DND-41 (cell line): ENCODE results near the gene B3GALT6.

ENCODE experiments used
- ATAC-seq: fragments of 200-7000 bp; cut with Tn5 transposase; 3 replicates; pipeline ENCODE4 v1.9.1; 2021; ENCODE audit warnings: low read depth; ENCODE audit not compliant: insufficient read depth
- DNase-seq: peaks from one replicate; pipeline ENCODE4 v3.0.0-alpha.2; 2020
- H2AFZ ChIP-seq: 2 replicates; pipeline ENCODE4 v1.6.0; 2012; ENCODE audit warnings: low read depth, low read length
- H3K27ac ChIP-seq: 2 replicates; pipeline ENCODE4 v1.5.1; 2012; ENCODE audit warnings: low read length, inconsistent platforms
- H3K27me3 ChIP-seq: fragments of 200-600 bp; sonication (generic); 2 replicates; pipeline ENCODE4 v1.6.0; 2012; ENCODE audit warnings: low read length, mild to moderate bottlenecking, inconsistent platforms; ENCODE audit not compliant: insufficient read depth, poor library complexity
- H3K36me3 ChIP-seq: 2 replicates; pipeline ENCODE4 v1.5.1; 2012; ENCODE audit warnings: low read length, inconsistent platforms; ENCODE audit not compliant: insufficient read depth
- H3K4me1 ChIP-seq: 2 replicates; pipeline ENCODE4 v1.5.1; 2012; ENCODE audit warnings: mild to moderate bottlenecking, low read length; ENCODE audit not compliant: insufficient read depth
- H3K4me2 ChIP-seq: 2 replicates; pipeline ENCODE4 v1.6.0; 2012; ENCODE audit warnings: mild to moderate bottlenecking, moderate library complexity, low read length, inconsistent platforms; ENCODE audit not compliant: insufficient read depth
- H3K4me3 ChIP-seq, 2 experiments: fragments of 200-600 bp in 1 of 2; shearing (Covaris generic) in 1 of 2; 2 replicates each; pipeline ENCODE4 v1.5.1; 2012 to 2016; ENCODE audit warnings: inconsistent platforms in 2 of 2, low read length in 2 of 2, mild to moderate bottlenecking in 2 of 2, low read depth in 1 of 2, moderate library complexity in 1 of 2
- H3K79me2 ChIP-seq: 2 replicates; pipeline ENCODE4 v1.6.0; 2012; ENCODE audit warnings: low read length, inconsistent platforms; ENCODE audit not compliant: insufficient read depth
- H3K9ac ChIP-seq: 2 replicates; pipeline ENCODE4 v1.6.0; 2012; ENCODE audit warnings: low read depth, mild to moderate bottlenecking, inconsistent platforms, low read length, moderate library complexity
- H3K9me3 ChIP-seq: 2 replicates; pipeline ENCODE4 v1.5.1; 2012; ENCODE audit warnings: low read length, moderate library complexity, mild to moderate bottlenecking, inconsistent platforms; ENCODE audit not compliant: insufficient read depth, severe bottlenecking
- H4K20me1 ChIP-seq: 2 replicates; pipeline ENCODE4 v1.6.0; 2012; ENCODE audit warnings: low read length; ENCODE audit not compliant: insufficient read depth
- EZH2 ChIP-seq: IDR thresholded peaks from 3 replicates; pipeline ENCODE4 v1.6.1; 2012; ENCODE audit warnings: borderline replicate concordance, low read depth, mild to moderate bottlenecking, moderate library complexity, low read length, inconsistent platforms; ENCODE audit not compliant: severe bottlenecking
- TF ChIP-seq, protein P1 (sequence below): IDR thresholded peaks from 2 replicates; pipeline ENCODE4 v1.5.1; 2012; ENCODE audit warnings: borderline replicate concordance, low read length, moderate library complexity, mild to moderate bottlenecking; ENCODE audit not compliant: poor library complexity, severe bottlenecking; ENCODE audit errors: extremely low read depth

Gene B3GALT6

DNA sequence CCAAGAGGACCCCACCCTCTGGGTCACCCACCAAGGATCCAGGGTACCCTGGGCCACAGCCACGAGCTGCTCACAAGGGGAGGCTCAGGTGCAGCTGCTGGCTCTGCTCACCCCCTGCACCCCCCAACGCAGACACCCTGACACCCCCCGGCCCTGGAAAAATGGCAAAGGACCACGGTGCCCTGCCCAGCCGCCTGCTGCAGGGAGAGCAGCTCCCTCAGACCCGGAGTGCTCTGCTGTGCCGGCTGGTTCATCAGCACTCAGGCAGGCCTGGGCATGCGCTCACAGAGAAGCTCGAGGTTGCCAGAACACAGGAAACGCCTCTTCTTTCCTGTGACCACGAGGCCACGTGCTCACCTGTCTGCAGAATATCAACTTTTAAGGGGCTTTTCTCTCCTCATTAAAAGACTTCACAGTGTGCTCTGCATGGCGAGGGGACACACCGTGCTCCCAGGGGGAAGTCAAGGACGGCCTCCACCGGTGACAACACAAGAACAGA lies 18.8 kb downstream of the B3GALT6 start:
- ATAC-seq, result peak; percentile 95
- Histone ChIP-seq H2AFZ (no peak overlapping the region), H3K27ac (peak overlapping the region; percentile 60; the same call in 1 of the 2 replicates), H3K36me3 (peaks cover 36% of the 10 kb centered on the region), H3K9me3 (no peaks in the 10 kb centered on the region), H3K9ac (no peak overlapping the region), H3K27me3 (no peaks in the 10 kb centered on the region), H3K4me1 (peaks cover 24% of the 10 kb centered on the region), H3K4me3 (no peak overlapping the region), H4K20me1 (peaks cover 11% of the 10 kb centered on the region; the same call in 1 of the 2 replicates), H3K79me2 (peaks cover 3% of the 10 kb centered on the region; the same call in 1 of the 2 replicates), H3K4me2 (peak overlapping the region; percentile 35; the same call in 1 of the 2 replicates)
- peak; percentile 78 for DNase-seq
- TF ChIP-seq, protein P1, sequence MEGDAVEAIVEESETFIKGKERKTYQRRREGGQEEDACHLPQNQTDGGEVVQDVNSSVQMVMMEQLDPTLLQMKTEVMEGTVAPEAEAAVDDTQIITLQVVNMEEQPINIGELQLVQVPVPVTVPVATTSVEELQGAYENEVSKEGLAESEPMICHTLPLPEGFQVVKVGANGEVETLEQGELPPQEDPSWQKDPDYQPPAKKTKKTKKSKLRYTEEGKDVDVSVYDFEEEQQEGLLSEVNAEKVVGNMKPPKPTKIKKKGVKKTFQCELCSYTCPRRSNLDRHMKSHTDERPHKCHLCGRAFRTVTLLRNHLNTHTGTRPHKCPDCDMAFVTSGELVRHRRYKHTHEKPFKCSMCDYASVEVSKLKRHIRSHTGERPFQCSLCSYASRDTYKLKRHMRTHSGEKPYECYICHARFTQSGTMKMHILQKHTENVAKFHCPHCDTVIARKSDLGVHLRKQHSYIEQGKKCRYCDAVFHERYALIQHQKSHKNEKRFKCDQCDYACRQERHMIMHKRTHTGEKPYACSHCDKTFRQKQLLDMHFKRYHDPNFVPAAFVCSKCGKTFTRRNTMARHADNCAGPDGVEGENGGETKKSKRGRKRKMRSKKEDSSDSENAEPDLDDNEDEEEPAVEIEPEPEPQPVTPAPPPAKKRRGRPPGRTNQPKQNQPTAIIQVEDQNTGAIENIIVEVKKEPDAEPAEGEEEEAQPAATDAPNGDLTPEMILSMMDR, result no peak
- TF ChIP-seq EZH2, result no peak

DNA sequence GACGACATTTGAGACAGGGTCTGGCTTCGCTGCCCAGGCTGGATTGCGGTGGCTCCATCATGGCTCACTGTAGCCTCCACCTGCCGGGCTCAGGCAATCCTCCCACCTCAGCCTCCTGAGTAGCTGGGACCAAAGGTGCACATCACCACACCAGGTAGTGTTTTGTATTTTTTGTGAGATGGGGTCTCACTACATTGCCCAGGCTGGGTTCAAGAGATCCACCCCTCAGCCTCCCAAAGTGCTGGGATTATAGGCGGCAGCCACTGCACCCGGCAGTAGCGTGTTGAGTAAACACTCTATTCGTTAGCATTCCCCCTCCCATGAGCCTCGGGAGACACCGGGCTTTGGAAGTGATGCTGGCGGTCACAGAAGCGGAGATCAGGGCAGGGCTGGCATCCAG lies 21.3 kb downstream of the B3GALT6 start:
- peaks cover 16% of the 10 kb centered on the region for H4K20me1 ChIP-seq
- DNase-seq, result no peak
- peaks cover 55% of the 10 kb centered on the region for H3K36me3 ChIP-seq
- H2AFZ ChIP-seq, result no peak overlapping the region
- no peaks in the 10 kb centered on the region for H3K27me3 ChIP-seq
- H3K79me2 ChIP-seq, result peaks cover 7% of the 10 kb centered on the region; the same call in 1 of the 2 replicates
- ATAC-seq, result no peak
- H3K4me3 ChIP-seq, result no peak overlapping the region
- H3K27ac ChIP-seq, result no peak overlapping the region
- H3K4me1 ChIP-seq, result peaks cover 24% of the 10 kb centered on the region
- TF ChIP-seq EZH2, result no peak
- TF ChIP-seq, protein P1, result no peak
- H3K4me2 ChIP-seq, result no peak overlapping the region
- H3K9me3 ChIP-seq, result no peaks in the 10 kb centered on the region
- no peak overlapping the region for H3K9ac ChIP-seq

DNA sequence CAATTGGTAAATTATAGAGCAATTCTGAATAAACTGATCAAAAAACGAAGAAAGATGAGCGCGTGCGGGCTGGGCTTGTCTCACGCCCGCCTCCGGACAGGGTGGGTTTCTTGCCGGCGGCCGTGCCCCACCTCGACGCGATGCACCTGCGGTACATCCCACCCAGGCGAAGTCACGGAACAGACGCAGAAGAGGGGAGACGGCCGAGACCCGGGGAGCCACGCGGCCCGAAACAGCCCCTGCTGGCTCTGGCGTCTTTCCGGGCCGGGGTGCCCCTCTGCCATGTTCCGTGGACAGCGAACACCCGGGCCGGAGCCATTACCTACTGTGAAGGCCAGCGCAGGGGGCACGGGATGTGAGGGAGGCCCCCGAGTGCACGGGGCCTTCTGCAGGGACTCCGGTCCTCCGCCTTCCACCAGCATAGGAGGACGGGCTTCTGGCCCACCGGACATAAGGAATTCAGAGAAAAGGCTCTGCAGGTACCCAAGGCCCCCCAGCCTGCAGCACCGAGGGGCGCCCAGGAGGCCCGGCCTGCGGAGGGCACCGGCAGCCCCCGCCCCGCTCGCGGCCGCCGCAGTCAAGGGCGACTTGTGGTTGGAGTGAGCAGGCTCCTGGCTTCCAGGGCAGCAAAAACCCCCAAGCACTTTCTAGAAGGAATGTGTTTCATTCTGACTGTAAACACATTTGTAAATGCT lies 22.1 kb downstream of the B3GALT6 start:
- no peak overlapping the region for H3K4me3 ChIP-seq
- no peak overlapping the region for H3K4me2 ChIP-seq
- no peaks in the 10 kb centered on the region for H3K9me3 ChIP-seq
- no peaks in the 10 kb centered on the region for H3K27me3 ChIP-seq
- peaks cover 63% of the 10 kb centered on the region for H3K36me3 ChIP-seq
- peaks cover 23% of the 10 kb centered on the region for H4K20me1 ChIP-seq
- H2AFZ ChIP-seq, result no peak overlapping the region
- DNase-seq (no peak), ATAC-seq (no peak)
- H3K9ac ChIP-seq, result no peak overlapping the region
- peaks cover 15% of the 10 kb centered on the region for H3K79me2 ChIP-seq
- no peak for TF ChIP-seq EZH2
- TF ChIP-seq, protein P1, result no peak
- no peak overlapping the region for H3K27ac ChIP-seq
- peaks cover 24% of the 10 kb centered on the region for H3K4me1 ChIP-seq
